ENCODE data around the gene RAB31.

DNA sequence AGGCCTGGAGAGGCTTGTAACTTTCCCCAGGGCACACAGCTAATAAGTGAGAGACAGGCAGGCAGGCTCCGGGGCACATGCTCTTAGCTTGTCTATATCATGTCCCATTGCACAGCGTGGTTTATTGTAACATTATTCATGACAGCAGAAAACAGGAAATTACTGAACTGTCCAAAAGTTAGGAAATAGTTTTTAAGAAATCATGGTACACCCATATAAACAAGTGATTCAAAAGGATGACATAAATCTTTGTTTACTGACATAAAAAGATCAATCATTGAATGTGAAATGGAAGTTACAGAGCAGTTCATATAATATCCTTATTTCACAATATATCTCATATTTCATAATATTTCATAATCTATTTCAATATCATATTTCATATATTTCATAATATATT lies 143.4 kb downstream of the RAB31 start:
- TF ChIP-seq, protein P1, sequence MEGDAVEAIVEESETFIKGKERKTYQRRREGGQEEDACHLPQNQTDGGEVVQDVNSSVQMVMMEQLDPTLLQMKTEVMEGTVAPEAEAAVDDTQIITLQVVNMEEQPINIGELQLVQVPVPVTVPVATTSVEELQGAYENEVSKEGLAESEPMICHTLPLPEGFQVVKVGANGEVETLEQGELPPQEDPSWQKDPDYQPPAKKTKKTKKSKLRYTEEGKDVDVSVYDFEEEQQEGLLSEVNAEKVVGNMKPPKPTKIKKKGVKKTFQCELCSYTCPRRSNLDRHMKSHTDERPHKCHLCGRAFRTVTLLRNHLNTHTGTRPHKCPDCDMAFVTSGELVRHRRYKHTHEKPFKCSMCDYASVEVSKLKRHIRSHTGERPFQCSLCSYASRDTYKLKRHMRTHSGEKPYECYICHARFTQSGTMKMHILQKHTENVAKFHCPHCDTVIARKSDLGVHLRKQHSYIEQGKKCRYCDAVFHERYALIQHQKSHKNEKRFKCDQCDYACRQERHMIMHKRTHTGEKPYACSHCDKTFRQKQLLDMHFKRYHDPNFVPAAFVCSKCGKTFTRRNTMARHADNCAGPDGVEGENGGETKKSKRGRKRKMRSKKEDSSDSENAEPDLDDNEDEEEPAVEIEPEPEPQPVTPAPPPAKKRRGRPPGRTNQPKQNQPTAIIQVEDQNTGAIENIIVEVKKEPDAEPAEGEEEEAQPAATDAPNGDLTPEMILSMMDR (IDR thresholded peaks at IDR 0.05) = no peak
- TF ChIP-seq EP300 (IDR thresholded peaks at IDR 0.05) = peak in 1 of 4 donors; percentile 21
- TF ChIP-seq POLR2AphosphoS5 (IDR thresholded peaks at IDR 0.05) = no peak
- peak in 1 of 4 donors; percentile 32 for TF ChIP-seq POLR2A (IDR thresholded peaks at IDR 0.05)

Data from upper lobe of left lung (tissue), 4 donors.